Tibial nerve (tissue), 4 donors: ENCODE measurements around the gene SESN2. TPM values are rescaled to one million over a fixed set of nuclear protein-coding genes. Genes with fewer than 3 reads are reported as not detected.
"Not testable (repeated sequence)": the region's sequence is repeated elsewhere in the genome, so short reads cannot be mapped to it uniquely, and the experiment has no call there.

Experiments used
- DNase-seq, 2 donors: peaks; one replicate each; pipeline ENCODE4 v3.0.0-alpha.2; 2019; ENCODE audit warnings: low spot score in 2 of 2
- H3K27ac ChIP-seq, 4 donors: fragments of 200-600 bp; sonication (generic) in 3 of 4; one replicate each; pipeline ENCODE4 v1.5.1; 2017 to 2019; ENCODE audit warnings: mild to moderate bottlenecking in 1 of 4
- H3K27me3 ChIP-seq, 2 donors: fragments of 200-600 bp; sonication (generic) in 1 of 2; one replicate each; pipeline versions ENCODE4 v1.5.1 to v1.6.0; 2017 to 2019
- H3K36me3 ChIP-seq, 3 donors: fragments of 200-600 bp; sonication (generic); one replicate each; pipeline ENCODE4 v1.5.1; 2018 to 2019
- H3K4me1 ChIP-seq, 4 donors: fragments of 200-600 bp; sonication (generic) in 3 of 4; one replicate each; pipeline ENCODE4 v1.5.1; 2017 to 2019
- H3K4me3 ChIP-seq, 4 donors: fragments of 200-600 bp; sonication (generic) in 3 of 4; one replicate each; pipeline ENCODE4 v1.5.1; 2017 to 2019; ENCODE audit warnings: mild to moderate bottlenecking in 1 of 4, moderate library complexity in 1 of 4
- H3K9me3 ChIP-seq, 4 donors: fragments of 200-600 bp; sonication (generic) in 3 of 4; one replicate each; pipeline ENCODE4 v1.5.1; 2017 to 2019
- EP300 ChIP-seq, 2 donors: sonication (generic); formaldehyde crosslinking; IDR thresholded peaks; one replicate each; pipeline ENCODE4 v1.6.1; 2017; ENCODE audit warnings: antibody characterized with exemption in 2 of 2, mild to moderate bottlenecking in 1 of 2
- POLR2A ChIP-seq, 2 donors: fragments of 450-650 bp; IDR thresholded peaks; one replicate each; pipeline ENCODE4 v1.6.1; 2017; ENCODE audit warnings: antibody characterized with exemption in 2 of 2, mild to moderate bottlenecking in 2 of 2, moderate library complexity in 2 of 2
- WGBS, 2 donors: methylation state at CpG; one replicate each; pipeline ENCODE4 v1.1.5; 2018; 5-methylcytosine and 5-hydroxymethylcytosine counted together
- total RNA-seq, 4 donors: library from RNA; depleted of rRNA; stranded (reverse); fragments of >200 nt; gene quantifications; one replicate each; pipeline ENCODE4 v1.1.0, GENCODE V29; 2016
- TF ChIP-seq, protein P1 (sequence below), 5 experiments: fragments of 200-600 bp in 3 of 5; fragments of 450-650 bp in 2 of 5; sonication (generic) in 3 of 5; IDR thresholded peaks; one replicate each; pipeline ENCODE4 v1.5.1; 2016 to 2019; ENCODE audit warnings: antibody characterized with exemption in 5 of 5, mild to moderate bottlenecking in 3 of 5, moderate library complexity in 2 of 5

SESN2 gene
- total RNA-seq, 4 donors from 2014 or later: 6.9 to 16.2 (median 8.9) TPM

DNA sequence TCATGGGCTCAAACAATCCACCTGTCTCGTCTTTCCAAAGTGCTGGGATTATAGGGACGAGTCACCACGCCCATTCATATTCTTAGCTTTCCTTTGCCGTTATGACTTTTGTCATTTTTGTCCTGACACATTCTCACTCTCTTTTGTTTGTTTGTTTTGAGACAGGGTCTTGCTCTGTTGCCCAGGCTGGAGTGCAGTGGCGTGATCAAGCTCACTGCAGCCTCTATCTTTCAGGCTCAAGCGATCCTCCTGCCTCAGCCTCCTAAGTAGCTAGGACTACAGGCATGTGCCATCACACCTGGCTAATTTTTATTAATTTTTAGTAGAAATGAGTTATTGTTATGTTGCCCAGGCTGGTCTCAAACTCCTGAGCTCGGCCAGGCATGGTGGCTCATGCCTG, 57.7 kb downstream of the SESN2 start:
- TF ChIP-seq POLR2A (IDR thresholded peaks at IDR 0.05) (no peak), EP300 (IDR thresholded peaks at IDR 0.05) (no peak)
- TF ChIP-seq, protein P1, sequence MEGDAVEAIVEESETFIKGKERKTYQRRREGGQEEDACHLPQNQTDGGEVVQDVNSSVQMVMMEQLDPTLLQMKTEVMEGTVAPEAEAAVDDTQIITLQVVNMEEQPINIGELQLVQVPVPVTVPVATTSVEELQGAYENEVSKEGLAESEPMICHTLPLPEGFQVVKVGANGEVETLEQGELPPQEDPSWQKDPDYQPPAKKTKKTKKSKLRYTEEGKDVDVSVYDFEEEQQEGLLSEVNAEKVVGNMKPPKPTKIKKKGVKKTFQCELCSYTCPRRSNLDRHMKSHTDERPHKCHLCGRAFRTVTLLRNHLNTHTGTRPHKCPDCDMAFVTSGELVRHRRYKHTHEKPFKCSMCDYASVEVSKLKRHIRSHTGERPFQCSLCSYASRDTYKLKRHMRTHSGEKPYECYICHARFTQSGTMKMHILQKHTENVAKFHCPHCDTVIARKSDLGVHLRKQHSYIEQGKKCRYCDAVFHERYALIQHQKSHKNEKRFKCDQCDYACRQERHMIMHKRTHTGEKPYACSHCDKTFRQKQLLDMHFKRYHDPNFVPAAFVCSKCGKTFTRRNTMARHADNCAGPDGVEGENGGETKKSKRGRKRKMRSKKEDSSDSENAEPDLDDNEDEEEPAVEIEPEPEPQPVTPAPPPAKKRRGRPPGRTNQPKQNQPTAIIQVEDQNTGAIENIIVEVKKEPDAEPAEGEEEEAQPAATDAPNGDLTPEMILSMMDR (IDR thresholded peaks at IDR 0.05): no peak
- Histone ChIP-seq H3K27ac (no peak overlapping the region), H3K27me3 (no peaks in the 10 kb centered on the region), H3K36me3 (no peaks in the 10 kb centered on the region), H3K9me3 (no peaks in the 10 kb centered on the region), H3K4me1 (no peaks in the 10 kb centered on the region), H3K4me3 (no peak overlapping the region)
- DNase-seq: no peak
- WGBS, 2 donors: 84% methylated on average over 7 of the region's 7 CpGs

DNA sequence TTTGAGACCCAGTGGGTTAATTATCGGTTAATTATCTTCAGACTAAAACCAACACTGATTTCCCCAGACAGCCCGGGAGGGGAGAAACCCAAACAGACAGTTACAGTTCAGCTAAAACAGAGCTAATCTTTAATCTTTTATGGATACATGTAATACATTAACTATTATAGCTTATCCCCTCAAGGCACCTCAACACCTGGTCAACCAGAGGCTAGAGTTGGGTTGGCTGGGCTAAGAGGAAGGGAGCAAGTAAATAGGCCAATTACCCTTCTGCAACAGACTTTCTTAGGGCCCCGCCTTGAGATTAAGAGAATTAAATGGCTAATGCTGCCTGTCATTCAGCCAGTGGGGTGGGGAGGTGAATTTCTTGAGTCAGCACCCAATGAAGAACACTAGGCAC, 62.9 kb downstream of the SESN2 start:
- Histone ChIP-seq H3K27me3 (no peaks in the 10 kb centered on the region), H3K36me3 (no peaks in the 10 kb centered on the region), H3K4me1 (no peaks in the 10 kb centered on the region), H3K27ac (no peak overlapping the region), H3K4me3 (no peak overlapping the region), H3K9me3 (no peaks in the 10 kb centered on the region)
- TF ChIP-seq, protein P1 (IDR thresholded peaks at IDR 0.05): no peak
- TF ChIP-seq POLR2A (IDR thresholded peaks at IDR 0.05) (no peak), EP300 (IDR thresholded peaks at IDR 0.05) (no peak)
- DNase-seq: no peak
- 62 to 77% methylated on average over 3 of the region's 3 CpGs for WGBS, 2 donors

DNA sequence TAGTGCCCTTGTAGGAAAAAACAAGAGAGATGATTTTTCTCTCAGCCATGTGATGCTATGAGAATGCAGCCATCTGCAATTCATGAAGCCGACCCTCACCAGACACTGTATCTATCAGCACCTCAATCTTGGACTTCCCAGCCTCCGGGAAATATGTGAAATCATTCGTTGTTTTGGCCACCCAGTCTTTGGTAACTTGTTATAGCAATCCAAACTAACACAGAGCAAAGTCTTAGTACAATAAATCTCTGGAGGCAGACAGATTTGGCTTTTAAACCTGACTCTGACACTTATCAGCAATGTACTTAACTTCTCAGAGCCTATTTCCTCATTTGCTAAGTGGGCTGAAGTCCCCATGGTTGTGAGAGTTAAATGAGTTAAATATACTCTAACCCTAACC, 64.4 kb downstream of the SESN2 start:
- Histone ChIP-seq H3K27me3 (no peaks in the 10 kb centered on the region), H3K4me3 (no peak overlapping the region), H3K4me1 (peaks cover 0 to 9% (median 4%) of the 10 kb centered on the region in 4 donors), H3K9me3 (no peaks in the 10 kb centered on the region), H3K36me3 (no peaks in the 10 kb centered on the region), H3K27ac (no peak overlapping the region)
- WGBS, 2 donors: 40 to 60% methylated on average over 3 of the region's 3 CpGs
- DNase-seq: no peak
- TF ChIP-seq EP300 (IDR thresholded peaks at IDR 0.05): no peak
- TF ChIP-seq, protein P1 (IDR thresholded peaks at IDR 0.05): no peak
- no peak for TF ChIP-seq POLR2A (IDR thresholded peaks at IDR 0.05)

- Histone ChIP-seq H3K4me1 (peaks cover 0 to 23% (median 14%) of the 10 kb centered on the region in 4 donors), H3K9me3 (no peaks in the 10 kb centered on the region), H3K27ac (no peak overlapping the region), H3K4me3 (no peak overlapping the region), H3K27me3 (no peaks in the 10 kb centered on the region), H3K36me3 (peaks cover 0 to 11% (median 0%) of the 10 kb centered on the region in 3 donors)
- DNase-seq: no peak
- TF ChIP-seq, protein P1 (IDR thresholded peaks at IDR 0.05): no peak
- TF ChIP-seq POLR2A (IDR thresholded peaks at IDR 0.05) (no peak), EP300 (IDR thresholded peaks at IDR 0.05) (no peak)
Measured at GRCh38 chr1:28326515-28326914, 67.2 kb downstream of the SESN2 start.

DNA sequence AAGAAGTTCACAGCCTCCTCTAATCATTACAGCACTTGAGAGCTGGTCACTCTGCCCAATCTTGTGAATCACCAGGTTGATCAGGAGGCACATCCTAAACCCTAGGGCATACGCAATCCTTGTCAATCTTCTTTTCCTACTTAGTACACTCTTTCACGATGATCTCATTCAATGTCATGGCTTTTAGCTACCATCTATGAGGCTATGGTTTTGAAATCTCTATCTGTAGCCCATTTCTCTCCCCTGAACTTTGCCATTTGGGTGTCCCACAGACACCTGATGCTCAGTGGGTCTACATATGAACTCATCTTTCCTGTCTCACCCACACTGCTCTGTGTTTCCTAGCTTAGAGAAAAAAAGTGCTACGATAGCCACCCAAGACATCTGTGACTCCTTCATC, 67.7 kb downstream of the SESN2 start:
- 85 to 86% methylated on average over 3 of the region's 3 CpGs for WGBS, 2 donors
- TF ChIP-seq POLR2A (IDR thresholded peaks at IDR 0.05) (no peak), EP300 (IDR thresholded peaks at IDR 0.05) (no peak)
- TF ChIP-seq, protein P1 (IDR thresholded peaks at IDR 0.05): no peak

DNA sequence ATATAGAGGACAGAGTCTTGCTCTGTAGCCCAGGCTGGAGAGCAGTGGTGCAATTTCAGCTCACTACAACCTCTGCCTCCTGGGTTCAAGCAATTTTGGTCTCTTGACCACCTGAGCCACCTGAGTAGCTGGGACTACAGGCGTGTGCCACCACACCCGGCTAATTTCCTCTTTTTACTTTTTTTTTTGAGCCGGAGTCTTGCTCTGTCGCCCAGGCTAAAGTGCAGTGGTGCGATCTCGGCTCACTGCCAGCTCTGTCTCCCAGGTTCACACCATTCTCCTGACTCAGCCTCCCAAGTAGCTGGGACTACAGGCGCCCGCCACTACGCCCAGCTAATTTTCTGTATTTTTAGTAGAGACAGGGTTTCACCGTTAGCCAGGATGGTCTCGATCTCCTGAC, 68.1 kb downstream of the SESN2 start:
- peaks cover 0 to 23% (median 14%) of the 10 kb centered on the region in 4 donors for H3K4me1 ChIP-seq
- H3K4me3 ChIP-seq, DNase-seq, H3K9me3 ChIP-seq, H3K27me3 ChIP-seq: not testable (repeated sequence)
- peak overlapping the region in 1 of 4 donors; percentile 27 for H3K27ac ChIP-seq
- WGBS, 2 donors: 85 to 91% methylated on average over 11 of the region's 11 CpGs
- H3K36me3 ChIP-seq: peaks cover 0 to 20% (median 6%) of the 10 kb centered on the region in 3 donors

More for the DNA sequence above, 67.7 kb downstream of the SESN2 start:
- peaks cover 0 to 23% (median 14%) of the 10 kb centered on the region in 4 donors for H3K4me1 ChIP-seq
- no peaks in the 10 kb centered on the region for H3K9me3 ChIP-seq
- H3K27me3 ChIP-seq: no peaks in the 10 kb centered on the region
- no peak overlapping the region for H3K4me3 ChIP-seq
- DNase-seq: no peak
- H3K36me3 ChIP-seq: peaks cover 0 to 16% (median 2%) of the 10 kb centered on the region in 3 donors
- H3K27ac ChIP-seq: peak overlapping the region in 1 of 4 donors; percentile 27
